ENCODE measurements around the gene PDK2.

Gene PDK2

DNA sequence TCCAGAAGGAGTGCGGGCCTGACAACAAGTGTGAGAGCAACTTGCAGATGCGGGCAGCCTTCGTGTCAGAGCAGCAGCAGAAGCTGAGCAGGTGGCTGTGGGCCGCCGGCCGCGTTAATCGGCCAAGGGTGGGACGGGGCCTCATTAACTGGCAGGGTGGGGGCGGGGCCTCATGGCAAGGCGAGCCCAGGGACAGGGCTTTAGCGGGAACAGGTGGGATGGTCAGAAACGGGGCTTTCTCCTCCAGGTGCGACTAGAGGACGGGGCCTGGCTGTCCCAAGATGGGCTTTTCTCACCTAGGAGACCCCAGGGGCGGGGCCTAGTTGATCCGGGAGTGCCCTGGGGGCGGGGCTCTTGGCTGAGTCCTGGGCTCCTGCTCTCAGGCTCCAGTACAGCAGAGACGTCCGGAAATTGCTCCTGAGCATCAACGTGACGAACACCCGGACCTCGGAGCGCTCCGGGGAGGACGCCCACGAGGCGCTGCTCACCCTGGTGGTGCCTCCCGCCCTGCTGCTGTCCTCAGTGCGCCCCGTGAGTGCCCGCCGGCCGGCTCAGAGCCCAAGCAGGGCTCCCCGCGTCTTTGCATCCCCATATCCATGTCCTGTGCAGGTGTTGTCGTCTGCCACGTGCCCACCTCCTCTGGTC is 18.4 kb upstream of the PDK2 start:
- H3K36me3 Mint-ChIP-seq (ENCODE audit: insufficient read depth) = peaks cover 2% of the 10 kb centered on the region
- no peaks in the 10 kb centered on the region for H3K9me3 Mint-ChIP-seq
- no peak overlapping the region for H3K27ac Mint-ChIP-seq
- H3K4me1 Mint-ChIP-seq (ENCODE audit: low read depth in 2 of 2) = no peaks in the 10 kb centered on the region
- DNase-seq = no peak
- no peak for ATAC-seq (replicated peaks)
- no peak overlapping the region for H3K4me3 Mint-ChIP-seq
- H3K27me3 Mint-ChIP-seq = no peaks in the 10 kb centered on the region

DNA sequence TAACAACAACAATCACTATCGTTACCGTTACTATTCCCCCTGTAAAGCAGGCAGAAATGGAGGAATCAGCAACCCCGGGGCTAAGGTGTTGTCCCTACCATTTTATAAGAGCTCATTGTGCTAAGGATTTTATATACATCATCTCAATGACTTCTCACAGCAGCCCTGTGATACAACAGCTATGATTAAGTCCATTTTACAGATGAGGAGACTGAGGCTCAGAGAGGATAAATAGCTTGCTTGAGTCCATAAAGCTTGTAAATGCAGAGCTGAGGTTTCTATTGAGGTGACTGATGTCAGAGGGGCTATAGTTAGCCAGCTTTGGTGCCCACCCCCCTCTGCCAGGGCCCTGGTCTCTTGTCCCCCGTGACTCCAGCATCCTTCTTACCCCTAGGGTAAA is 16.7 kb upstream of the PDK2 start:
- Mint-ChIP-seq H3K4me1 (ENCODE audit: low read depth in 2 of 2) (no peaks in the 10 kb centered on the region), H3K36me3 (ENCODE audit: insufficient read depth) (peaks cover 2% of the 10 kb centered on the region), H3K9me3 (no peaks in the 10 kb centered on the region), H3K27me3 (no peaks in the 10 kb centered on the region), H3K4me3 (no peak overlapping the region), H3K27ac (peak overlapping the region in 1 of 2 donors; percentile 33)
- DNase-seq (no peak), ATAC-seq (replicated peaks) (no peak)

DNA sequence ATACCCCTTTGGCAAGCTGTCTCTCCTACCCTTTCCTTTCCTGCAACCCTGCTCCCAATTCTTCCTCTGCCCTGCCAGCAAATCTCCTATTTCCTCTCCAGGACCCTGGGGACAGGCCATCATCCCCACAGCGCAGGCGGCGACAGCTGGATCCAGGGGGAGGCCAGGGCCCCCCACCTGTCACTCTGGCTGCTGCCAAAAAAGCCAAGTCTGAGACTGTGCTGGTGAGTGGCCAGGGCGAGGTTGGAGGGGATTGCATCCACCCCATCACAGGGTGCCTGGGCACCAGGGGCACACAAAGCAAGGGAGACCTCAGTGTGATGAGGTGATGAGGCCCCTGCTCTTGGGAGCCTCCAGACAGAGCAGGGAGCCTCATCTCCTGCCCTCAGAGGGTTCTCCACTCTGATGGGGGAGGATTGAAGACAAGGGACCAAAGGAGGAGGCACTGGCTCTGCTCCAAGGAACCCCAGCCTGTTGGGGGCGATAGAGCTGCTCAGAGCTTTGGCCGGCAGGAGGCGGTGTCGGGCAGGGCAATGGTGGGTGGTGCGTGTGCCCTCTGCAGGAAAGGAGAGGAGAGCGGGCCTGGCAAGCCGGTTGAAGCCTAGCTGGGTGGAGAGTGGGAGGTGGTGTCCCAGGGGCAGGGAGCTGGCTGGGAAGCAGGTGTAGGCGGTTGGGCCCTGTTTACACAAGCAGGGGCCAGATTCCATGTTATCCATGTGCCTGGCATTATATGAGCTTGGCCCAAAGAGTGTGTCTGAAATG is 15.6 kb upstream of the PDK2 start:
- peaks cover 2% of the 10 kb centered on the region for H3K36me3 Mint-ChIP-seq (ENCODE audit: insufficient read depth)
- no peaks in the 10 kb centered on the region for H3K9me3 Mint-ChIP-seq
- H3K27me3 Mint-ChIP-seq = no peaks in the 10 kb centered on the region
- H3K4me3 Mint-ChIP-seq = no peak overlapping the region
- H3K4me1 Mint-ChIP-seq (ENCODE audit: low read depth in 2 of 2) = no peaks in the 10 kb centered on the region
- no peak overlapping the region for H3K27ac Mint-ChIP-seq
- ATAC-seq (replicated peaks) (peak; percentile 41), DNase-seq (peak in 1 of 3 experiments; percentile 31)

DNA sequence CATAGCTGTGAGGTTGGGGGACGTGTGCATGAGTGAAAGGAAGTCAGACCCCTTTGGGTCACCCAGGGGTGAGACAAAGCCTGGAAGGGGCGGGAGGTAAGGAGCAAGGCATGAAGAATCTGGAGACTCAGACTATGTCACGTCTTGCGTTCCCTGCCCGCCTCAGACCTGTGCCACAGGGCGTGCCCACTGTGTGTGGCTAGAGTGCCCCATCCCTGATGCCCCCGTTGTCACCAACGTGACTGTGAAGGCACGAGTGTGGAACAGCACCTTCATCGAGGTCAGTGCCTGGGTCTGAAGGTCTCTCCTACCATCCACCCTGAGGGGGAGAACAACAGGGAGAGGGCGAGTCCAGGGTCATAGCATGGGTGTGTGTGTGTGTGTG is 15.1 kb upstream of the PDK2 start:
- no peaks in the 10 kb centered on the region for H3K4me1 Mint-ChIP-seq (ENCODE audit: low read depth in 2 of 2)
- DNase-seq (no peak), ATAC-seq (replicated peaks) (no peak)
- no peak overlapping the region for H3K4me3 Mint-ChIP-seq
- no peaks in the 10 kb centered on the region for H3K27me3 Mint-ChIP-seq
- no peak overlapping the region for H3K27ac Mint-ChIP-seq
- peaks cover 2% of the 10 kb centered on the region for H3K36me3 Mint-ChIP-seq (ENCODE audit: insufficient read depth)
- H3K9me3 Mint-ChIP-seq = no peaks in the 10 kb centered on the region

DNA sequence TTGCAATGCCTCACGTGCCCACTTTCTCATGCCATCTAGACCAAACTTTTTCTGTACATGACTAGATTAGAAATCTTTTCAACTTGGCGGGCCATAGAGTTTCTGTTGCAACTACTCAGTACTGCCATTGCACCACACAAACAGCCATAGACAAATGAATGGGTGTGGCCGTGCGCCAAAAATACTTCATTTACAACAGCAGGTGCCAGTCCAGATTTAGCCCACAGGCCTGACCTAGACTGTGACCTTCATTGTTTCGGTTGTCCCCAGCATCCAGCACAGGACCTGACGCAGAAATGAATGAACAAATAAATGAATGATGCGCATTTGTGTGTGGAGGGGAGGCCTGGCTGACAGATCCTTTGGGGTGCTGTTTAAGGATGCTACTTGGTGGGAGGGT is 14.3 kb upstream of the PDK2 start:
- no peak overlapping the region for H3K4me3 Mint-ChIP-seq
- DNase-seq (no peak), ATAC-seq (replicated peaks) (no peak)
- H3K9me3 Mint-ChIP-seq = no peaks in the 10 kb centered on the region
- H3K27me3 Mint-ChIP-seq = no peaks in the 10 kb centered on the region
- H3K36me3 Mint-ChIP-seq (ENCODE audit: insufficient read depth) = peaks cover 2% of the 10 kb centered on the region
- H3K4me1 Mint-ChIP-seq (ENCODE audit: low read depth in 2 of 2) = no peaks in the 10 kb centered on the region
- no peak overlapping the region for H3K27ac Mint-ChIP-seq

DNA sequence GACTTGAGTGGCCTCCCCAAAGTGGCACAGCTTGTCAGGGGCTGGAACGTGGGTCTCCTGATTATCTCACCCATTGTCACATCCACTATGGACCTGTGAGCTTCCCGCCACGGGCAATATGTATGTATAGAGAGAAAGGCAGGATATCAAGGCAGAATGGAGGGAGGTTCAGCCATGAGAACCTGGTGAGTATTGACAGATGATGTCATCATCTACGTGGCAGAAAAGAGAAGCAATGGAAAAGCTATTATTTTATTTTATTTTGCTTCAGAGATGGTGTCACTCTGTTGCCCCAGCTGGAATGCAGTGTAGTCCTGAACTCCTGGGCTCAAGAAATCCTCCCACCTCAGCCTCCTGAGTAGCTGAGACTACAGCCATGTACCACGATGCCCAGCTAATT is 13.4 kb upstream of the PDK2 start:
- no peaks in the 10 kb centered on the region for H3K9me3 Mint-ChIP-seq
- H3K27ac Mint-ChIP-seq = no peak overlapping the region
- peaks cover 2% of the 10 kb centered on the region for H3K36me3 Mint-ChIP-seq (ENCODE audit: insufficient read depth)
- no peaks in the 10 kb centered on the region for H3K4me1 Mint-ChIP-seq (ENCODE audit: low read depth in 2 of 2)
- ATAC-seq (replicated peaks) (no peak), DNase-seq (no peak)
- no peaks in the 10 kb centered on the region for H3K27me3 Mint-ChIP-seq
- H3K4me3 Mint-ChIP-seq = no peak overlapping the region

DNA sequence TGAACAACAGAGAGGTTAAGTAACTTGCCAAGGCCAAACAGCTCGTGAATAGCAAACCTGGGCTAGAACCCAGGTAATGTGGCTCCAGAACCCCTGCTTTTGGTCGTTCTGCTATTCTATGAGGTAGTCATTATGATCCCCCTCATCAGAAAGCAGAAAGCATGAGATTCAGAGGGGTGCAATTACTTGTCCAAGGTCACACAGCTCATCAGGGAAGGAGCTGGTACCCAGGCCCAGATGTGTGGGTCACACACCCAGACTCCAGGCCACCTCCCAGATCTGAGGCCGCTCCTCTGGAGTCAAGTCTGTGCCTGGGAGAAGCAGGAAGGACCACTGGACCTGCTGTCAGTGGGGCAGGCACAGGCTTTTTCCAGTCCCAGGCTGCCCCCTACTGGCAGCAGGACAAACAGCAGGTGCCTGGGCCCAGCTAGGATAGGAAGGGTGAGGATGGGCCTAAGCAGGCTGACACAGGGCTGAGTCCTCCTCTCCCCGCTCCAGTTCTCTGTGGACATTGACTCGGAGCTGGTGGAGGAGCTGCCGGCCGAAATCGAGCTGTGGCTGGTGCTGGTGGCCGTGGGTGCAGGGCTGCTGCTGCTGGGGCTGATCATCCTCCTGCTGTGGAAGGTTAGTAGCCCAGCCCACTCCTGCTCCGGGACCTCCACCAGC is 7.8 kb upstream of the PDK2 start:
- Mint-ChIP-seq H3K27ac (no peak overlapping the region), H3K4me1 (ENCODE audit: low read depth in 2 of 2) (no peaks in the 10 kb centered on the region), H3K9me3 (no peaks in the 10 kb centered on the region), H3K4me3 (no peak overlapping the region), H3K36me3 (ENCODE audit: insufficient read depth) (no peaks in the 10 kb centered on the region), H3K27me3 (peaks cover 0 to 7% of the 10 kb centered on the region in 2 donors)
- ATAC-seq (replicated peaks) = peak; percentile 93
- DNase-seq = peak; percentile 73 to 80 (median 77)

DNA sequence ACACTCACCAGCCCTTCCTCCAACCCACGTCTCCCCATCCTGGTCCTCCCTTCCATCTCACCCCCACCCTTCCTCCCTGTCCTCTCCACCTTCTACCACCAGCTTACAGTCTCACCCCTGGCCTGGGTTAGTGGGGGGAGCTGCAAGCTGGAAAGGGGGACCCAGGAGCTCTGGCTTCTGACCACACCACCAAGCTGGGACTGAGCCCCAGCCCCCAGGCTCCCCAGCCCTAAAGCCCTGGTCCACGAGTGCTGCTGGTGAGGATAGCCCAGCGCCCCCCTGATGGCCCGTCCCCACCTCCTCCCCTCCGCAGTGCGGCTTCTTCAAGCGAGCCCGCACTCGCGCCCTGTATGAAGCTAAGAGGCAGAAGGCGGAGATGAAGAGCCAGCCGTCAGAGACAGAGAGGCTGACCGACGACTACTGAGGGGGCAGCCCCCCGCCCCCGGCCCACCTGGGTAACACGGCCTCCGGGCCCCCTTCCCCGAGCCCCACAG is 7.2 kb upstream of the PDK2 start:
- Mint-ChIP-seq H3K4me1 (ENCODE audit: low read depth in 2 of 2) (no peaks in the 10 kb centered on the region), H3K4me3 (no peak overlapping the region), H3K27ac (peak overlapping the region in 1 of 2 donors; percentile 53), H3K9me3 (no peaks in the 10 kb centered on the region), H3K27me3 (peaks cover 0 to 7% of the 10 kb centered on the region in 2 donors), H3K36me3 (ENCODE audit: insufficient read depth) (no peaks in the 10 kb centered on the region)
- ATAC-seq (replicated peaks) (no peak), DNase-seq (no peak)

DNA sequence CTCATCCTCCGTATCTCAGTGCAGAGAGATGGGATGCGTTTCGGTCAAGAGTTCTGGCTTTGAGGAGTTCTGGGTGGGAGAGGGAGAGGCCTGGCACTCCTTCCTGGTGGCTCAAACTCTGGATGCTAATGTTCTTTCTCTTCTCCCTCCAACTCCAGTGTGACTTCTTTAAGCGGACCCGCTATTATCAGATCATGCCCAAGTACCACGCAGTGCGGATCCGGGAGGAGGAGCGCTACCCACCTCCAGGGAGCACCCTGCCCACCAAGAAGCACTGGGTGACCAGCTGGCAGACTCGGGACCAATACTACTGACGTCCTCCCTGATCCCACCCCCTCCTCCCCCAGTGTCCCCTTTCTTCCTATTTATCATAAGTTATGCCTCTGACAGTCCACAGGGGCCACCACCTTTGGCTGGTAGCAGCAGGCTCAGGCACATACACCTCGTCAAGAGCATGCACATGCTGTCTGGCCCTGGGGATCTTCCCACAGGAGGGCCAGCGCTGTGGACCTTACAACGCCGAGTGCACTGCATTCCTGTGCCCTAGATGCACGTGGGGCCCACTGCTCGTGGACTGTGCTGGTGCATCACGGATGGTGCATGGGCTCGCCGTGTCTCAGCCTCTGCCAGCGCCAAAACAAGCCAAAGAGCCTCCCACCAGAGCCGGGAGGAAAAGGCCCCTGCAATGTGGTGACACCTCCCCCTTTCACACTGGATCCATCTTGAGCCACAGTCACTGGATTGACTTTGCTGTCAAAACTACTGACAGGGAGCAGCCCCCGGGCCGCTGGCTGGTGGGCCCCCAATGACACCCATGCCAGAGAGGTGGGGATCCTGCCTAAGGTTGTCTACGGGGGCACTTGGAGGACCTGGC is 6.0 kb upstream of the PDK2 start:
- DNase-seq (no peak), ATAC-seq (replicated peaks) (no peak)
- Mint-ChIP-seq H3K4me3 (no peak overlapping the region), H3K36me3 (ENCODE audit: insufficient read depth) (peaks cover 3% of the 10 kb centered on the region), H3K27me3 (peaks cover 0 to 7% of the 10 kb centered on the region in 2 donors), H3K27ac (no peak overlapping the region), H3K4me1 (ENCODE audit: low read depth in 2 of 2) (peaks cover 0 to 2% of the 10 kb centered on the region in 2 donors), H3K9me3 (no peaks in the 10 kb centered on the region)

DNA sequence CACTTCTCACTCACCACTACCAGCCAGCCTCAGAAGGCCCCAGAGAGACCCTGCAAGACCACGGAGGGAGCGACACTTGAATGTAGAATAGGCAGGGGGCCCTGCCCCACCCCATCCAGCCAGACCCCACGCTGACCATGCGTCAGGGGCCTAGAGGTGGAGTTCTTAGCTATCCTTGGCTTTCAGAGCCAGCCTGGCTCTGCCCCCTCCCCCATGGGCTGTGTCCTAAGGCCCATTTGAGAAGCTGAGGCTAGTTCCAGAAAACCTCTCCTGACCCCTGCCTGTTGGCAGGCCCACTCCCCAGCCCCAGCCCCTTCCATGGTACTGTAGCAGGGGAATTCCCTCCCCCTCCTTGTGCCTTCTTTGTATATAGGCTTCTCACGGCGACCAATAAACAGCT is 5.1 kb upstream of the PDK2 start:
- DNase-seq (no peak), ATAC-seq (replicated peaks) (no peak)
- H3K36me3 Mint-ChIP-seq (ENCODE audit: insufficient read depth) = peaks cover 6% of the 10 kb centered on the region
- no peaks in the 10 kb centered on the region for H3K9me3 Mint-ChIP-seq
- H3K4me3 Mint-ChIP-seq = no peak overlapping the region
- no peak overlapping the region for H3K27ac Mint-ChIP-seq
- peaks cover 0 to 7% of the 10 kb centered on the region in 2 donors for H3K27me3 Mint-ChIP-seq
- H3K4me1 Mint-ChIP-seq (ENCODE audit: low read depth in 2 of 2) = peaks cover 2 to 6% of the 10 kb centered on the region in 2 donors

DNA sequence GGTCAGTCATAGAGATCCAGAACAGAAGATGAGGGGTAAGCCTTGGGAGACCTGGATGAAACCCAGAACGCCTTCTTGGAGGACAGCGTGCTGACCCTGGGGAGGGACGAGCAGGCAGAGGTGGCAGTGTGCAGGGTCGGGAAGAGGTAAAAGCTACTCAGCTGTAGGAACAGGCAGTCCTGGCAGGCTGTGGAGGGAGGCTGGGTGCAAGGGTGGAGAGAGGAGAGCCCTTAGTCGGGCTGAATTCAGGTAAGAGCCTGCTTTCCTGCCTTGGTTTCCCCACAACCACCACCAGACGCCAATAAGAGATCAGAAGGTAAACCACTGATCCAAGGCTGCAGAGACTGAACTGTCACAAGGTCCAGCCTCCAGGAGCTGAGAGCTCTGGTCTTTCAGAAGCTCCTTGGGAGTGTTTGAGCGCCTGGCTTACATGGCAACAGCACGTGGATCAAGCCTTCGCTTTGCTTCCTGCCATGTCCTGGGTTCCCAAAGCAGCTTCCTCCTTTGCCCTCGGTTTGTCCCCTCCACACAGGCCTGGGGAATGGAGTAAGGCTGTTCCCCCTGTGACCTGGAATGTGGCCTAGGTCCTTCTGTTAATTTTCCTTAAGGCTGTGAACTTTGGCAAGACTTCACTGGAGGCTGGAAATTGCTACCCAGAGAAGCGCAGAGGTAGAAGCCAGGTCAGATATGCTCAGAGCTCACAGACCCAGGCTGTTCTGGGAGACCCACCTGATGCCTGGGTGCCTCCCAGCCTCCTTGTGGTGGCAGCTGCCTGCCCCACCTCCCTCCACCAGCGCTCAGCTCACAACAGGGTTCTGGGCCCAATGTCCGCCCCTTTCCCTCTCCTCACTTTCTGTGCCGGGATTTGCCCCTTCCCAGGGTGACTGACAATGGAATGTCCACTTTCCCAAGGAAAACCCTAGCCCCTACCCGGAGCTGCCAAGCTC is 3.9 kb upstream of the PDK2 start:
- peaks cover 0 to 7% of the 10 kb centered on the region in 2 donors for H3K27me3 Mint-ChIP-seq
- H3K36me3 Mint-ChIP-seq (ENCODE audit: insufficient read depth) = peaks cover 13% of the 10 kb centered on the region
- H3K27ac Mint-ChIP-seq = no peak overlapping the region
- no peak overlapping the region for H3K4me3 Mint-ChIP-seq
- no peaks in the 10 kb centered on the region for H3K9me3 Mint-ChIP-seq
- DNase-seq (no peak), ATAC-seq (replicated peaks) (no peak)
- peaks cover 13 to 18% of the 10 kb centered on the region in 2 donors for H3K4me1 Mint-ChIP-seq (ENCODE audit: low read depth in 2 of 2)

DNA sequence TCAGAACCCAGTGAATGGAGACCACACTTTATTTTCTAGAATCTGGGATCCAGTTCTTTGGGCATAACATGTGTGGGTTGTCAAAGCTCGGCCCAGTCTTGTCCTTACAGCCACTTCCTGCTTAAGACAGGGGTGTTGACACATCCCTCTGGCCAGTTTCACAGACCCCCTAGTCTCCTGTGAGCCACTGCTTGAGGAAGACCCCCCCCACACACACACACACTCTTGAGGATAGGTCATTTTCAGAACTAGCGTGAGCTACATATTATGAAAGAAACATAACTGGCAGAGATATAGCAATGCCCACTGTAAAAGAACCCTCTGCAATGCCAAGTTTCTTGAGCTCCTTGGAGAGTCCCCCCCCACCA is 3.2 kb upstream of the PDK2 start:
- H3K4me3 Mint-ChIP-seq = no peak overlapping the region
- peaks cover 13% of the 10 kb centered on the region for H3K36me3 Mint-ChIP-seq (ENCODE audit: insufficient read depth)
- H3K4me1 Mint-ChIP-seq (ENCODE audit: low read depth in 2 of 2) = peaks cover 16 to 24% of the 10 kb centered on the region in 2 donors
- DNase-seq (no peak), ATAC-seq (replicated peaks) (no peak)
- H3K27me3 Mint-ChIP-seq = peaks cover 0 to 7% of the 10 kb centered on the region in 2 donors
- H3K27ac Mint-ChIP-seq = no peak overlapping the region
- H3K9me3 Mint-ChIP-seq = no peaks in the 10 kb centered on the region
